GM21717 (cell line): Measurements from ENCODE around the gene OAS3.

ENCODE experiments used
- ATAC-seq: cut with Tn5 transposase; IDR thresholded peaks from one replicate; pipeline ENCODE4 v1.9.1; 2021; ENCODE audit warnings: mild to moderate bottlenecking, moderate library complexity; ENCODE audit not compliant: unreplicated experiment

Gene OAS3

GRCh38 chr12:113007166-113007565 is 68.9 kb downstream of the OAS3 start:
- ATAC-seq, result no peak

- ATAC-seq, result no peak
Measured at GRCh38 chr12:113010701-113011100, 72.4 kb downstream of the OAS3 start.

GRCh38 chr12:113014565-113014964 is 76.3 kb downstream of the OAS3 start:
- ATAC-seq, result no peak

GRCh38 chr12:113016796-113017195 is 78.5 kb downstream of the OAS3 start:
- ATAC-seq, result no peak

- no peak for ATAC-seq
Measured at GRCh38 chr12:113019025-113019424, 80.8 kb downstream of the OAS3 start.

- ATAC-seq, result no peak
Measured at GRCh38 chr12:113021500-113021899, 83.2 kb downstream of the OAS3 start.
